IMR-90 (cell line): ENCODE data around the gene TUBGCP3. TPM values are rescaled to one million over a fixed set of nuclear protein-coding genes. Genes with fewer than 3 reads are reported as not detected.

Experiments used
- ATAC-seq: fragments of 200-7000 bp; cut with Tn5 transposase; 2 replicates; pipeline ENCODE4 v1.9.1; 2020; ENCODE audit warnings: low read depth, mild to moderate bottlenecking, moderate library complexity
- BruUV-seq: library from RNA; stranded (reverse); fragments of 400-500 nt; replicated peaks from 2 replicates; lab custom pipeline; 2021; lab: Mats Ljungman, UMichigan
- CTCF ChIA-PET: fragments of 300-600 bp; formaldehyde crosslinking; extraction: SDS; loops from one replicate; lab custom pipeline; 2021; ENCODE audit warnings: antibody characterized with exemption; lab: Yijun Ruan, JAX
- POLR2A ChIA-PET: fragments of 300-600 bp; sonication (Branson Sonifier 250); formaldehyde crosslinking; loops from one replicate; lab custom pipeline; 2022; ENCODE audit warnings: antibody characterized with exemption; ENCODE audit not compliant: unreplicated experiment; lab: Charles Lee
- DNase-seq: peaks from one replicate; pipeline ENCODE4 v3.0.0; 2013
- H2AFZ ChIP-seq: replicated peaks from 2 replicates; pipeline ENCODE3; 2013; ENCODE audit warnings: low read length, mild to moderate bottlenecking; ENCODE audit not compliant: poor library complexity
- H2AK5ac ChIP-seq: 2 replicates; pipeline ENCODE4 v1.6.1; 2013; ENCODE audit warnings: low read depth, low read length, inconsistent platforms
- H2AK9ac ChIP-seq: replicated peaks from 2 replicates; pipeline ENCODE3; 2013; ENCODE audit warnings: mild to moderate bottlenecking, low read depth, low read length, moderate library complexity; ENCODE audit not compliant: poor library complexity
- H2BK120ac ChIP-seq: 2 replicates; pipeline ENCODE4 v1.6.1; 2013; ENCODE audit warnings: low read depth, low read length, inconsistent platforms
- H2BK15ac ChIP-seq: 3 replicates; pipeline ENCODE4 v1.6.1; 2013; ENCODE audit warnings: low read depth, low read length, inconsistent platforms
- H2BK20ac ChIP-seq: 2 replicates; pipeline ENCODE4 v1.6.1; 2013; ENCODE audit warnings: low read depth, mild to moderate bottlenecking, inconsistent platforms, low read length, moderate library complexity
- H2BK5ac ChIP-seq: 2 replicates; pipeline ENCODE4 v1.6.1; 2013; ENCODE audit warnings: mild to moderate bottlenecking, low read depth, low read length, inconsistent platforms; ENCODE audit not compliant: poor library complexity, severe bottlenecking
- H3K14ac ChIP-seq: replicated peaks from 2 replicates; pipeline ENCODE4 v1.6.1; 2013; ENCODE audit warnings: low read depth, low read length, inconsistent platforms
- H3K18ac ChIP-seq: 2 replicates; pipeline ENCODE4 v1.6.1; 2013; ENCODE audit warnings: low read depth, low read length, control low read depth
- H3K23ac ChIP-seq: 2 replicates; pipeline ENCODE4 v1.6.1; 2013; ENCODE audit warnings: low read depth, low read length, inconsistent platforms
- H3K27ac ChIP-seq: 2 replicates; pipeline ENCODE4 v1.5.1; 2013; ENCODE audit warnings: mild to moderate bottlenecking, control low read depth, low read length; ENCODE audit not compliant: insufficient read depth
- H3K27me3 ChIP-seq: 2 replicates; pipeline ENCODE4 v1.6.1; 2013; ENCODE audit warnings: low read length; ENCODE audit not compliant: control insufficient read depth, insufficient read depth
- H3K36me3 ChIP-seq: 2 replicates; pipeline ENCODE4 v1.6.1; 2013; ENCODE audit warnings: low read length, mixed read lengths; ENCODE audit not compliant: control insufficient read depth, insufficient read depth
- H3K4ac ChIP-seq: 2 replicates; pipeline ENCODE4 v1.6.1; 2013; ENCODE audit warnings: low read depth, low read length, inconsistent platforms
- H3K4me1 ChIP-seq: 2 replicates; pipeline ENCODE4 v1.6.1; 2013; ENCODE audit warnings: low read length, mixed read lengths; ENCODE audit not compliant: control insufficient read depth, insufficient read depth
- H3K4me2 ChIP-seq: 2 replicates; pipeline ENCODE4 v1.6.1; 2013; ENCODE audit warnings: low read depth, mild to moderate bottlenecking, control low read depth, low read length, moderate library complexity
- H3K4me3 ChIP-seq: 2 replicates; pipeline ENCODE4 v1.5.1; 2013; ENCODE audit warnings: low read depth, mild to moderate bottlenecking, control low read depth, low read length, moderate library complexity; ENCODE audit not compliant: insufficient read depth
- H3K56ac ChIP-seq: 2 replicates; pipeline ENCODE4 v1.6.1; 2013; ENCODE audit warnings: low read length, inconsistent platforms; ENCODE audit not compliant: insufficient read depth; ENCODE audit errors: extremely low read depth
- H3K79me1 ChIP-seq, 2 experiments: 2 replicates each; pipeline ENCODE4 v1.6.1; 2013; ENCODE audit warnings: low read length in 2 of 2, inconsistent platforms in 1 of 2, low read depth in 1 of 2
- H3K9ac ChIP-seq: 2 replicates; pipeline ENCODE4 v1.6.1; 2013; ENCODE audit warnings: low read depth, low read length, control low read depth
- H3K9me1 ChIP-seq: 2 replicates; pipeline ENCODE4 v1.6.1; 2013; ENCODE audit warnings: low read length, inconsistent platforms; ENCODE audit not compliant: insufficient read depth
- H3K9me3 ChIP-seq: 2 replicates; pipeline ENCODE4 v1.6.1; 2013; ENCODE audit warnings: low read length; ENCODE audit not compliant: control insufficient read depth, insufficient read depth
- H4K20me1 ChIP-seq: 2 replicates; pipeline ENCODE4 v1.6.1; 2013; ENCODE audit warnings: low read length, inconsistent platforms; ENCODE audit not compliant: insufficient read depth
- H4K5ac ChIP-seq: 2 replicates; pipeline ENCODE4 v1.6.1; 2013; ENCODE audit warnings: mild to moderate bottlenecking, low read depth, low read length, control low read depth
- H4K8ac ChIP-seq, 2 experiments: 2 replicates each; pipeline ENCODE4 v1.6.1; 2013; ENCODE audit warnings: low read depth in 2 of 2, low read length in 2 of 2, control low read depth in 1 of 2, inconsistent platforms in 1 of 2
- H4K91ac ChIP-seq: 2 replicates; pipeline ENCODE4 v1.6.1; 2013; ENCODE audit warnings: low read depth, low read length, inconsistent platforms; ENCODE audit not compliant: insufficient read depth
- CEBPB ChIP-seq: IDR thresholded peaks from 2 replicates; pipeline ENCODE4 v1.6.1; 2012; ENCODE audit warnings: low read depth, low read length, improper control_type of control experiment
- CHD1 ChIP-seq: IDR thresholded peaks from 2 replicates; pipeline ENCODE4 v1.6.1; 2012; ENCODE audit warnings: low read depth, low read length, improper control_type of control experiment
- MXI1 ChIP-seq: IDR thresholded peaks from 2 replicates; pipeline ENCODE4 v1.6.1; 2012; ENCODE audit warnings: low read depth, mild to moderate bottlenecking, low read length, moderate library complexity, borderline replicate concordance
- RFX5 ChIP-seq: IDR thresholded peaks from 2 replicates; pipeline ENCODE4 v1.8.0; 2012; ENCODE audit warnings: low read depth, mild to moderate bottlenecking, low read length, moderate library complexity
- USF2 ChIP-seq: fragments of 150-350 bp; IDR thresholded peaks from 2 replicates; pipeline ENCODE4 v1.6.1; 2017; ENCODE audit warnings: mild to moderate bottlenecking, antibody characterized with exemption, low read length, low read depth
- WGBS, 2 experiments: methylation state at CpG; one replicate each; pipeline versions ENCODE4 v1.1.5 to v1.1.7; 2013; ENCODE audit warnings: missing lambda C conversion rate in 2 of 2; ENCODE audit not compliant: insufficient read length in 1 of 2; ENCODE audit errors: extremely low coverage in 2 of 2; 5-methylcytosine and 5-hydroxymethylcytosine counted together
- dilution Hi-C: fragments of 300-500 bp; cut with HindIII; formaldehyde crosslinking; loops from one replicate; pipeline ENCODE4 v1.14.3; 2018; ENCODE audit warnings: low sequenced_read_pairs; ENCODE audit not compliant: unreplicated experiment
- in situ Hi-C: fragments of 300-500 bp; cut with MboI; formaldehyde crosslinking; loops from 3 replicates; pipeline ENCODE4 v1.14.3; 2019; ENCODE audit warnings: low sequenced_read_pairs, inconsistent platforms, mixed read lengths
- intact Hi-C: fragments of 100-400 bp; cut with micrococcal nuclease; formaldehyde crosslinking; loops from 2 replicates; pipeline ENCODE4 v1.10.0; 2022
- polyA plus RNA-seq, 3 experiments: library from polyadenylated mRNA; depleted of rRNA; stranded (reverse); fragments of >200 nt; gene quantifications; 2 replicates each; pipeline ENCODE4 v1.2.3, GENCODE V29; 2012; ENCODE audit warnings: low replicate concordance in 1 of 3
- total RNA-seq: library from RNA; depleted of rRNA; stranded (reverse); fragments of >200 nt; gene quantifications from 2 replicates; pipeline ENCODE4 v1.2.3, GENCODE V29; 2012

Gene TUBGCP3
- total and polyA plus RNA-seq, 2 of the 4 experiments (the other 2 are of a cell fraction), result 16.0 to 17.8 TPM

- no peak for TF ChIP-seq USF2
Observed at GRCh38 chr13:112448621-112449544, 139.1 kb downstream of the TUBGCP3 start (continued).

GRCh38 chr13:112447761-112448603 is 140.0 kb downstream of the TUBGCP3 start:
- Histone ChIP-seq H2AK9ac (no peak overlapping the region), H3K9me1 (no peaks in the 10 kb centered on the region), H2BK20ac (no peak overlapping the region), H3K14ac (no peak overlapping the region), H3K18ac (no peak overlapping the region), H4K8ac (no peak overlapping the region), H3K4me2 (no peak overlapping the region), H2BK120ac (no peak overlapping the region), H3K9me3 (no peaks in the 10 kb centered on the region), H2AFZ (no peak overlapping the region), H3K36me3 (no peaks in the 10 kb centered on the region), H3K4me1 (no peaks in the 10 kb centered on the region), H3K56ac (no peak overlapping the region), H3K27ac (no peak overlapping the region), H4K5ac (no peak overlapping the region), H4K20me1 (no peaks in the 10 kb centered on the region), H2BK5ac (no peak overlapping the region), H2AK5ac (no peak overlapping the region), H3K23ac (no peak overlapping the region), H3K79me1 (no peaks in the 10 kb centered on the region), H2BK15ac (no peak overlapping the region), H3K27me3 (peaks cover 11% of the 10 kb centered on the region), H3K9ac (no peak overlapping the region), H4K91ac (no peak overlapping the region), H3K4ac (no peak overlapping the region), H3K4me3 (no peak overlapping the region)
- no TSS peak for BruUV-seq
- in situ Hi-C loops (no loop called here), dilution Hi-C loops (no loop called here), intact Hi-C loops (loop anchor here (10.0 kb wide), 1 partner anchor 1383 kb away; no protein-coding TSS in a partner anchor)
- 68% methylated on average over 7 of the region's 27 CpGs; no CpG with 5 or more reads in 1 of the 2 experiments for WGBS, 2 experiments
- ATAC-seq, result no peak
- POLR2A ChIA-PET, result no interaction called here
- TF ChIP-seq MXI1 (no peak), CEBPB (no peak), RFX5 (no peak), CHD1 (no peak)
- DNase-seq, result no peak
- CTCF ChIA-PET, result no interaction called here
